Activated naive CD8-positive, alpha-beta T cell treated with anti-CD3 and anti-CD28 coated beads, Interleukin-2, amount 50 U/mL, for 24 hours (primary cell): ENCODE results near the gene ADA.
"Not testable (repeated sequence)": the region's sequence is repeated elsewhere in the genome, so short reads cannot be mapped to it uniquely, and the experiment has no call there.

Experiments
- ATAC-seq: fragments of 150-1000 bp; cut with Tn5 transposase; one replicate; pipeline ENCODE4 v1.10.0; 2021
- DNase-seq: peaks from one replicate; pipeline ENCODE4 v3.0.0; 2021
- H3K27ac Mint-ChIP-seq: one replicate; pipeline ENCODE4 v1.8.0; 2021; ENCODE audit warnings: mild to moderate bottlenecking, mixed read lengths
- H3K27me3 Mint-ChIP-seq: one replicate; pipeline ENCODE4 v1.8.0; 2021; ENCODE audit warnings: mixed read lengths
- H3K36me3 Mint-ChIP-seq: one replicate; pipeline ENCODE4 v1.8.0; 2021; ENCODE audit warnings: low read depth, mixed read lengths
- H3K4me1 Mint-ChIP-seq: one replicate; pipeline ENCODE4 v1.8.0; 2021; ENCODE audit warnings: mixed read lengths
- H3K4me3 Mint-ChIP-seq: one replicate; pipeline ENCODE4 v1.8.0; 2021; ENCODE audit warnings: mild to moderate bottlenecking, moderate library complexity, mixed read lengths
- H3K9me3 Mint-ChIP-seq: one replicate; pipeline ENCODE4 v1.8.0; 2021; ENCODE audit warnings: mixed read lengths

Gene ADA

DNA sequence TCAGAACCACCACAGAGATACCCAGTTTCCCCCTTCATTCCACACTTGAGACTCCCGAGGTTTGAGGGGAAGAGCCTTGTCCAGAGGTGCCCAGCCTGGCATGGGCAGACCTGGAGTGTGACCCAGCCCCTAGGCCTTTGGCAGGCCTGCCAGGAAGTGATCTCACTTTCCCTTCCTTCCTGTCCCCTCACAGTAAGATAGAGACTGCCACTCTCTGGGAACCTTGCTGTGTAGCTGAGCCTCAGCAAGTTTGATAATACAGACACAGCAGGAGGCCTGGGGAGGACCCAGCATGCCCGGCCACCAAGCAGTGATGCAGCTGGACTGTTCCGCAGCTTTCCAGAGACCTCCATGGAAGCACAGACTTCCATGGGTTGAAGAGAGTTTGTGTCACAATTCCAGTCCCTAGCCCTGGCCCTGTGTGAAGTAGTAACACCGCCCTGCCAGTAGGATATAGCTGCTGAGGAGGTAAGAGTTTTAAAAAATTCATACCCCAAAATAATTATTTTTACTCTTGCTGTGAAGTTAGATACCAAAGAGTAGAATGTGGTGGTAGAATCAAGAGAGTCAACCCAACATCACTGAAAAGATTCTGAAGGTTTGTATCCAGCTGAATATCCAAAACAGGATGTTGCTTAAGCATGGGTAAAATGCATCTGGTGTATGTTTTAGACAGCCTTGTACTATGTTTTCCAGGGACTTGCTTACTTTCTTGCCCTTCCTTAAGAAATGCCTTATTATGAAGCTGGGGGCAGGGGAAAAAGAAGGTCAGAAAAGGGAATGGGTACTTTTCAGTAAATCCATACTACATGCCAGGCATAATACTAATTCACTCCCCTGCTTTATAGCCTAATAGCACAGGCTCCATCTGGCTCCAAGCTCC, 52.8 kb downstream of the ADA start:
- no peaks in the 10 kb centered on the region for H3K27me3 Mint-ChIP-seq
- peaks cover 52% of the 10 kb centered on the region for H3K4me1 Mint-ChIP-seq
- peak overlapping the region; percentile 73 for H3K4me3 Mint-ChIP-seq
- peak overlapping the region; percentile 67 for H3K27ac Mint-ChIP-seq
- peak; percentile 77 for ATAC-seq
- no peak for DNase-seq
- H3K36me3 Mint-ChIP-seq: no peaks in the 10 kb centered on the region
- no peaks in the 10 kb centered on the region for H3K9me3 Mint-ChIP-seq

DNA sequence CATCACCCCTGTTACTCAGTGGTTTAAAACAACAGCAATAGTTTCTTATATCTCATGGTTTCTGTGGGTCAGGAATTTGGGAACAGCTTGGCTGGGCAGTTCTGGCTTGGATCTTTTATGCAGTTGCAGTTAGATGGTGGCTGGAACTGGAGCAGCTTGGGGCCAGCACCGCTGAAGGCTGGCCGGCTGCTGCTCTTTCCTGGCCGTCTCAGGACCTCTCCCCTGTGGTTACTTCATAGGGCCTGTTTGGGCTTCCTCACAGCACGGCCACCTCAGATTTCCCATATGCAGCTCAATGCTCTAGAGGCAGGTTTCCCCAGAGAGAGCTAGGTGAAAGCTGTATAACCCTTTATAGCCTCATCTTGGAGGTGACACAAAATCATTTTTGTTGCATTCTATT, 53.6 kb downstream of the ADA start:
- Mint-ChIP-seq H3K9me3 (no peaks in the 10 kb centered on the region), H3K4me1 (peaks cover 54% of the 10 kb centered on the region), H3K4me3 (peak overlapping the region; percentile 73), H3K36me3 (no peaks in the 10 kb centered on the region), H3K27ac (peak overlapping the region; percentile 67), H3K27me3 (no peaks in the 10 kb centered on the region)
- DNase-seq: no peak
- ATAC-seq: no peak

DNA sequence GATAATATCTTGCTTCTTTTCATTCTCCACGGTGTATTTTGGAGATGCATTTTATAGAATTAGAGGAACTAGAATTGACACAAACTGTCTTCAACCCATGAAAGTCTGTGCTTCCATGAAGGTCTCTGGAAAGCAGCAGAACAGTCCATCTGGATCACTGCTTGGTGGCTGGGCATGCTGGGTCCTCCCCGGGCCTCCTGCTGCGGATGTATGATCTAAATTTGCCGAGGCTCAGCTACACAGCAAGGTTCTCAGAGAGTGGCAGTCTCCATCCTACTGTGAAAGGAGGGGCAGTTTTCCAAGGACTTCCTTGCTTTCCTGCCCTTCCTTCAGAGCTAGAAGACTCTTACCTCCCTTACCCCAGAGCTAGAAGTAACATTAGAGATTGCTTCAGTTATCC, 54.0 kb downstream of the ADA start:
- H3K4me3 Mint-ChIP-seq: no peak overlapping the region
- ATAC-seq (no peak), DNase-seq (no peak)
- H3K9me3 Mint-ChIP-seq: no peaks in the 10 kb centered on the region
- no peak overlapping the region for H3K27ac Mint-ChIP-seq
- peaks cover 54% of the 10 kb centered on the region for H3K4me1 Mint-ChIP-seq
- no peaks in the 10 kb centered on the region for H3K36me3 Mint-ChIP-seq
- no peaks in the 10 kb centered on the region for H3K27me3 Mint-ChIP-seq

DNA sequence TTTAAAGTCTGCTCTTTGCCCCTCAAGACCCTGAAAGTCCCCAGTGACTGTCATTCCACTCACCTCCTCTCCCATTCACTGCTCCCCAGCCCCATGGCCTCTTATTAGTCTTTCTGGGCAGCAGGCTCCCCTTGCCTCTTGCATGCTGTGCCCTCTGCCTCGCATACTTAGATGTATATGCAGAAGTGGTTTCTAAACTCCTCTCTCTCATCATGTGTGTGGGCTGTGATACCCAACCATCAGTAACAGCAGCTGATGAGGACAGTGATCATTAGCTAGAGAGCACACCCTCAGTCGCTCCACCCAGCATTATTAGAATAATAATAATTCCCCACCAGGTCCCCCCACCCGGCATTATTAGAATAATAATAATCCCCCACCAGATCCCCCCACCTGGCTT, 54.6 kb downstream of the ADA start:
- no peak overlapping the region for H3K27ac Mint-ChIP-seq
- no peak for ATAC-seq
- peaks cover 54% of the 10 kb centered on the region for H3K4me1 Mint-ChIP-seq
- no peaks in the 10 kb centered on the region for H3K9me3 Mint-ChIP-seq
- no peak overlapping the region for H3K4me3 Mint-ChIP-seq
- no peaks in the 10 kb centered on the region for H3K27me3 Mint-ChIP-seq
- no peak for DNase-seq
- H3K36me3 Mint-ChIP-seq: no peaks in the 10 kb centered on the region

DNA sequence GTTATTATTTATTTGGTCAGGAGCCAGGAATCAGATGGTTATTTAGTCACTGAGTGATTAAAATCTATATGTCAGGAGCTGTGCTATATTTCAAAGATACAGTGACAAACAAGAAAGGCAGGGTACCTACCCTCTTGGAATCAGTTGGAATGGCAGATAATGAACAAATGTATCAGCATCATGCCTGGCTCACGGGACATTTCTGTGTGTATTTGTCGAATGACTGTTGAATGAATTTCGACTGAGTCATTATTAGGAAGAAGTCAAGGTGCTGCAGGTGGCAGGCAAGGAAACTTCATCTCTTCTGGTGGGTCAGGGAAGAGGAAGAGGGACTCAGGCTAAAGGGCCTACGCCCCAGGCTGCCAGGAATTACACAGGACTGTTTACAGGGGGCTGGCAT, 55.5 kb downstream of the ADA start:
- Mint-ChIP-seq H3K4me1 (peaks cover 51% of the 10 kb centered on the region), H3K27me3 (no peaks in the 10 kb centered on the region), H3K9me3 (no peaks in the 10 kb centered on the region), H3K4me3 (no peak overlapping the region), H3K36me3 (no peaks in the 10 kb centered on the region), H3K27ac (no peak overlapping the region)
- ATAC-seq (no peak), DNase-seq (no peak)

DNA sequence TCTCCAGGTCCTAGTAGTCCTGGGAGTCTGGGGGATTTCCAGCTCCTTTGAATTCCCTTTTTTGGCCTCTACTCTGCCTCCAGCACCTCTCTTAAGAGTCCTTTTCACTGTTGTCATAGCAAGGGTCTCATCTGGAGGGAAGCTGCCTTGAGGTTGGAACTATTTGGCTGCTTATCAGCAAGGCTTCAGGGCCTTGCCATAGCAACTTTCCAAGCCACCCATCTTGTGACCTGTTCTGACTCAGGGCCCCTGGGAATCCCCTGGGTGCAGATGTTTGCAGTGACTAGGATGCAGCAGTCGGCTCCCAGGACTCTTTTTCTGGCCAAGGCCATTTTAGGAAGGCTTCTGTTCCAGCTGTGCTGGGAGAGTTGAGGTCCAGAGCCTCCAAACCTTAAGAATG, 56.8 kb downstream of the ADA start:
- H3K27ac Mint-ChIP-seq: no peak overlapping the region
- peaks cover 41% of the 10 kb centered on the region for H3K4me1 Mint-ChIP-seq
- H3K4me3 Mint-ChIP-seq: no peak overlapping the region
- DNase-seq (peak; percentile 42), ATAC-seq (peak; percentile 86)
- no peaks in the 10 kb centered on the region for H3K36me3 Mint-ChIP-seq
- H3K9me3 Mint-ChIP-seq: no peaks in the 10 kb centered on the region
- H3K27me3 Mint-ChIP-seq: no peaks in the 10 kb centered on the region

DNA sequence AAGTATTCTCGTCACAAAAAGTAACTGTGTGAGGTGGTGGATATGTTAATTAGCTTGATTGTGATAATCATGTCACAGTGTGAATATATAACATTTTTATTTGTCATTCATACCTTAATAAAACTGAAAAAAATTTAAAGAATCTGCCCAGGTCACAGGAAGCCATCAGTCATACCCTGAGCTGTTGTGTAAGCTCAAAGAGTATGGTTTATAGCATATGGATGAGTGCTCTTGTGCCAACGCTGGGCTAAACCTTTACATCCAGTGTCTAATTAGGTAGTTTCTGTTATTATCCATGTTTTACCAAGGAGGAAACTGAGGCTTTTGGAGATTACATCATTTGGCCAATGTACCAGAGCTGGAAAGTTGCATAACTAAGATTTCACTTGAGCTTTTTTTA, 57.7 kb downstream of the ADA start:
- DNase-seq (no peak), ATAC-seq (no peak)
- H3K4me1 Mint-ChIP-seq: peaks cover 36% of the 10 kb centered on the region
- no peaks in the 10 kb centered on the region for H3K36me3 Mint-ChIP-seq
- H3K27ac Mint-ChIP-seq: no peak overlapping the region
- H3K9me3 Mint-ChIP-seq: no peaks in the 10 kb centered on the region
- no peaks in the 10 kb centered on the region for H3K27me3 Mint-ChIP-seq
- H3K4me3 Mint-ChIP-seq: no peak overlapping the region

DNA sequence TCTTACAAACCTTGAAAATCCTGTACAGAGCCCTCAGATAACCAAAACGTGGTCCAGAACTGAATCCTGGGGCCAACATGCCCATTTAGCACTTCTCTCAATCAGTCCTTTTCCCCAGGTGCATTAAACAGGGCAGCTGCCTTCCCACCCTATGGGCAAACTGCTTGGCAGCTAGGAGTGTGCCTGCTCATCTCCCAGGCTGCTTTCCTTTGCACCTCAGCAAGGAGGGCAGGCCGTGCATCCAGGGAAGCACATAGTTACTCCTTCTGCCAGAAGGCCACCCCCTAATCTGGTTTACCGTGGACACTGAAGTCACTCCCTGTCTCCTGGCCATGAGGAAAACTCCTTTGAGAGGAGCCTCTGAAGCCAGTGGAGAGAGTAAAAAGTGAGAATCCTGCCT, 59.1 kb downstream of the ADA start:
- H3K36me3 Mint-ChIP-seq: peaks cover 2% of the 10 kb centered on the region
- DNase-seq: no peak

DNA sequence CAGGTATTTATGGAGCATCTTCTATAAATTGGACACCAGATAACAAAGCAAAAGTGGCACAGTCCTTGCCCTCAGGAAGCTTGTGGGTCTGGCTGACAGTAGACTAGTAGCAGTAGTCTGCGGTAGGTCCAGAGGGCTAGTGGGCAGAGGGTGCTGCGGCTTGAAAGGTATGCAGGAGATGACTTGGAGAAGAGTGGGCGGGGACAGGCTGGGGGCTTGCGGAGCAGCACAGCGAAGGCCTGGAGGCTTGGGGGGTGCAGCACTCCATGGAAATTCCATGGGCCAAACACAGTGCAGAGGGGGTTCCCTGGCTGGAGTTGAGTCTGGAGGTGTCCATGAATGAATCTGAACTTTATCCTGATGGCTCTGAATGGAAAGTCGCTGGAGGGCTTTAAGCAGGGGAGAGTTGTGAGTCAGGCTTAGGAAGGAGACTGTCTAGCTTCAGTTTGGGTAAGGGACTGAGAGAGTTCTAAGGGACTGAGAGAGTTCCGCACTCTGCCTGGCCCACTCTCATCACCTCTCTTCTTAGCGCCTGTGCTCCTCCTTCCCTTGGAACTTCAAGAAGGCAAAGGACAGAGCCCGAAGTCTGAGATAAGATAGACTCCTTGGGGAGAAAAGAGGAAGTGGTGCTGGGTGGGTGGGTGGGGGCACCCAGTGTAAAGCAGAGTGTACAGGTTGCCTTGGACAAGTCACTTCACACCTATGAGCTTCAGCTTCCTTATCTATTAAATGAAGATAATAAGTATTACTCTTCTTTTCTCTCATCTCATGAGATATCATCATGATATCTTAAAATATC, 60.3 kb downstream of the ADA start:
- no peak overlapping the region for H3K27ac Mint-ChIP-seq

More for the DNA sequence above, 59.1 kb downstream of the ADA start:
- H3K4me3 Mint-ChIP-seq: no peak overlapping the region
- ATAC-seq: no peak
- H3K4me1 Mint-ChIP-seq: peaks cover 27% of the 10 kb centered on the region
- H3K9me3 Mint-ChIP-seq: no peaks in the 10 kb centered on the region
- H3K27me3 Mint-ChIP-seq: no peaks in the 10 kb centered on the region
- H3K27ac Mint-ChIP-seq: no peak overlapping the region

DNA sequence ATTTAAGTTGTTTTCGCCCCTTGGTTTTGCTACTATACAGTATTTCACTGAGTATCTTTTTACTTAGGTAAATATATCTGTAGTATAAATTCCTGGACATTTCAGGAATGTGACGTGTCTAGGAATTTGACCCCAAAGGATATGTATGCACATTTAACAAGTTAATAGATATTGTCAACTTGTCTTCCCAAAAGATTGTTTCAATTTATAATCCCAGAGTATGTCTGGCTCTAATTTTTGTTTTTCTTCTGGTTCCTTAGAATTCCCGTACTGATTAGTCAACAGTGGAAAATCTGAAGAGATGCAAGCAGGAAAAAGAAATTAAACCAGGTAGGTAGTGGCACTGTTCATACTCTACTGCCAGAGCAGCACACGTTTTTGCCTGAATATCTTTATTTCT, 62.0 kb downstream of the ADA start:
- DNase-seq: no peak
- no peaks in the 10 kb centered on the region for H3K27me3 Mint-ChIP-seq
- ATAC-seq: no peak
- peaks cover 20% of the 10 kb centered on the region for H3K4me1 Mint-ChIP-seq
- H3K4me3 Mint-ChIP-seq: no peak overlapping the region
- peaks cover 2% of the 10 kb centered on the region for H3K36me3 Mint-ChIP-seq
- H3K27ac Mint-ChIP-seq: no peak overlapping the region
- no peaks in the 10 kb centered on the region for H3K9me3 Mint-ChIP-seq

More for the DNA sequence above, 60.3 kb downstream of the ADA start:
- ATAC-seq: no peak
- Mint-ChIP-seq H3K27me3 (no peaks in the 10 kb centered on the region), H3K9me3 (no peaks in the 10 kb centered on the region), H3K36me3 (peaks cover 2% of the 10 kb centered on the region), H3K4me1 (peaks cover 22% of the 10 kb centered on the region), H3K4me3 (no peak overlapping the region)
- no peak for DNase-seq

DNA sequence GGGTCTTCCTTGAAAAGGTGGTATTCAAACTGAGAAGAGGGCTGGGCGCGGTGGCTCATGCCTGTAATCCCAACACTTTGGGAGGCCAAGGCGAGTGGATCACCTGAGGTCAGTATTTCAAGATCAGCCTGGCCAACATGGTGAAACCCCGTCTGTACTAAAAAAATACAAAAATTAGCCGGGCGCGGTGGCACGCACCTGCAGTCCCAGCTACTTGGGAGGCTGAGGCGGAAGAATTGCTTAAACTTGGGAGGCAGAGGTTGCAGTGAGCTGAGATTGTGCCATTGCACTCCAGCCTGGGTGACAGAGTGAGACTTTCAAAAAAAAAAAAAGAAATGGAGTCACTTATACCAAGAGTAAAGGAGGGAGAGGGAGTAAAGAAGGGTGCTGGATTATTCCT, 63.2 kb downstream of the ADA start:
- peaks cover 13% of the 10 kb centered on the region for H3K4me1 Mint-ChIP-seq
- not testable (repeated sequence) for DNase-seq, H3K27ac Mint-ChIP-seq

DNA sequence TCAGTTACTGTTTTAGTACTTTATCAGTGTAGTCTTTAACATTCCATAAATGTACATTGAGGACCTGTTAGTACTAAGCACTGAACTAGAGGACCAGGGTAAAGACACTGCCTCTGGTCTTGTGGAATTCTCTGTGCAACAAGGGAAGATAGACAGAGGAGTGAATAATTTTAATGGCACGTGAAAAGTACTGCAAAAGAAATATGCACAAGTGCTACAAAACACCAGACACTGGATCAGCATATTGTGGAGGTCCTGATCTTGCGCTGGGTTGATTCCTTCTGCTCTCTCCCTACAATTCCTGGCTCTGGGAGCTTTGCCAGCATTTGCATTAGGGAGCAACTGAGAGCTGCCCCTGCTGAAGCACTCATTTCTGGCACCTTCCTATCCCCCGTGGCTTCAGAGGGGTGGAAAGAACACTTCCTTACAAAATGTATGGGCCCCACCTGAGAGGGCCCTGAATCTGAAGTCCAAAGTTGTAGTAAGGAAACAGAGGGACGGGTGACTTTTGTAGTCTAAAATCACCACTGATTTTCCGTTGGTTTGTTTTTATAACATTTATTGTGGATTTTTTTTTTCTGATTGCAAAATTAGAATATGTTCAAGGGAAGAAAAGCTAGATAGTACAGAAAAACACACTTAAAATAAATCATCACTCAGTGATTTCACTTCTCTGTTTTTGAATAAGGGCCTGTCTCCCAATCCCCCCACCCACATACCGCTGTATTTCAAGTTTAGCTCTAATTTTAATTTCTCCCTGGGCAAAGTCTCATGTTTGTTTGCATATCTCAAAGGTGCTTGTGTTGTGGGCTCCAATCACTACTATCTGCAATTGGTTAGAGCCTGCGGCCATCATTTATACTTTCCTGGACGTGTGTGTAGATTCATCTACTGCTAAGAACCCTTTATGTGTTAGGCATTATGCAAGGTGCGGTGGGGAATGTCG, 64.2 kb downstream of the ADA start:
- ATAC-seq: no peak
- DNase-seq: no peak
- no peaks in the 10 kb centered on the region for H3K9me3 Mint-ChIP-seq
- peaks cover 12% of the 10 kb centered on the region for H3K4me1 Mint-ChIP-seq
- peak overlapping the region; percentile 32 for H3K27ac Mint-ChIP-seq
- no peak overlapping the region for H3K4me3 Mint-ChIP-seq
- H3K36me3 Mint-ChIP-seq: peaks cover 2% of the 10 kb centered on the region
- no peaks in the 10 kb centered on the region for H3K27me3 Mint-ChIP-seq

More for the DNA sequence above, 63.2 kb downstream of the ADA start:
- H3K36me3 Mint-ChIP-seq, H3K9me3 Mint-ChIP-seq, ATAC-seq, H3K27me3 Mint-ChIP-seq, H3K4me3 Mint-ChIP-seq: not testable (repeated sequence)

DNA sequence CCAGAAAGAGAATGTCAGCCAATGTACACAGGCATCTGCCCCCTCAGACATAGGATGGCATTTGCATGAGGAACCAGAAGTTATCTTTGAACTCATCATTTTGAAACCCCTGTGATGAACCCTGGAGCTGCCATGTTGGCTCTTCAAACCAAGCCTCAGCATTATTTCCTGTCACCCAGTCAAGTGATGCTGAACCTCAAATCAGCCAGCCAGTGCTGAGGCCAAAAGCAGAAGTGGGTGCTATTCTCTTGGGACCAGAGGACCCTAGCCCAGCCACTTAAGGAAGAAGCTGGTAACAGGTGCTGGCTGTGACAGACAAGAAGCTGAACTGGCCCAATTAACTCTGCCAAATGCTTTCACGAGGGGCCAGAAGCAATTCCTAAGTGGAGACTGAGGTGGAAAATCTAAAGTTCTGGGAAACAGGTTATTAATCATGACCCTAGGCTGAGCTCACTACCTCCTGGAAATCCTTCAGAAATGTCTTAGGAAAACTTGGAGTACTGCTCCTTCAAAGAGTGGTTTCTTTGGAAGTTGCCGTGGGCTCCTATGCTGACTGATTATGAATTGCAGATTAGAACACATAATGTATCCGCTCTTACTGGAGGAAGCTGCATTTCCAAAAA, 65.1 kb downstream of the ADA start:
- Mint-ChIP-seq H3K4me1 (peaks cover 15% of the 10 kb centered on the region), H3K27ac (no peak overlapping the region)

More for the DNA sequence above, 65.1 kb downstream of the ADA start:
- no peaks in the 10 kb centered on the region for H3K9me3 Mint-ChIP-seq
- H3K4me3 Mint-ChIP-seq: peak overlapping the region; percentile 27
- ATAC-seq: peak; percentile 62
- H3K27me3 Mint-ChIP-seq: no peaks in the 10 kb centered on the region
- DNase-seq: no peak
- peaks cover 2% of the 10 kb centered on the region for H3K36me3 Mint-ChIP-seq
